Smooth muscle cell (in vitro differentiated cells): ENCODE results near the gene MSLN. TPM values are rescaled to one million over a fixed set of nuclear protein-coding genes. Genes with fewer than 3 reads are reported as not detected.
A peak's percentile ranks its signal among the peaks of the same experiment; 100 is the strongest.

Source experiments
- DNase-seq: peaks from one replicate; lab custom pipeline; 2025; ENCODE audit not compliant: unreplicated experiment; lab: John Stamatoyannopoulos, UW
- H2AFZ ChIP-seq: fragments of 200-600 bp; sonication (generic); 2 replicates; pipeline ENCODE4 v1.6.0; 2016; ENCODE audit warnings: antibody characterized with exemption, low read depth, mild to moderate bottlenecking
- H3F3A ChIP-seq: fragments of 200-600 bp; sonication (generic); 2 replicates; pipeline ENCODE4 v1.6.0; 2017; ENCODE audit warnings: antibody characterized with exemption, low read depth
- H3K27ac ChIP-seq: fragments of 200-600 bp; sonication (generic); 2 replicates; pipeline ENCODE4 v1.5.1; 2016; ENCODE audit warnings: low read depth, mild to moderate bottlenecking
- H3K27me3 ChIP-seq: fragments of 200-600 bp; sonication (generic); 2 replicates; pipeline ENCODE4 v1.6.1; 2016; ENCODE audit warnings: low read depth, mild to moderate bottlenecking
- H3K36me3 ChIP-seq: fragments of 200-600 bp; sonication (generic); 2 replicates; pipeline ENCODE4 v1.5.1; 2016; ENCODE audit warnings: low read depth
- H3K4me1 ChIP-seq: fragments of 200-600 bp; sonication (generic); 2 replicates; pipeline ENCODE4 v1.5.1; 2016; ENCODE audit warnings: low read depth
- H3K4me2 ChIP-seq: fragments of 200-600 bp; sonication (generic); 2 replicates; pipeline ENCODE4 v1.6.0; 2016; ENCODE audit warnings: mild to moderate bottlenecking
- H3K4me3 ChIP-seq: fragments of 200-600 bp; sonication (generic); 2 replicates; pipeline ENCODE4 v1.5.1; 2016; ENCODE audit warnings: mild to moderate bottlenecking
- H3K79me2 ChIP-seq: fragments of 200-600 bp; sonication (generic); 2 replicates; pipeline ENCODE4 v1.6.0; 2016; ENCODE audit warnings: low read depth, mild to moderate bottlenecking
- H3K9ac ChIP-seq: fragments of 200-600 bp; sonication (generic); 2 replicates; pipeline ENCODE4 v1.6.0; 2016; ENCODE audit warnings: low read depth
- H3K9me3 ChIP-seq: fragments of 200-600 bp; sonication (generic); replicated peaks from 2 replicates; pipeline ENCODE4 v1.5.1; 2016; ENCODE audit warnings: low read depth
- H4K20me1 ChIP-seq: fragments of 200-600 bp; sonication (generic); 2 replicates; pipeline ENCODE4 v1.6.0; 2016; ENCODE audit warnings: low read depth
- WGBS: methylation state at CpG from one replicate; pipeline ENCODE4 v1.1.7; 2016; ENCODE audit warnings: low lambda C conversion rate; 5-methylcytosine and 5-hydroxymethylcytosine counted together
- polyA plus RNA-seq: library from polyadenylated mRNA; unstranded; fragments of >200 nt; fragmentation: Nextera tagmentation; extraction: Ambion mirVana; gene quantifications from 2 replicates; pipeline ENCODE4 v1.2.1, GENCODE V29; 2016
- total RNA-seq: library from RNA; depleted of rRNA; stranded (reverse); fragments of >200 nt; gene quantifications from 2 replicates; pipeline ENCODE4 v1.2.3, GENCODE V29; 2014
- TF ChIP-seq, protein P1 (sequence below): fragments of 200-600 bp; sonication (generic); IDR thresholded peaks from 2 replicates; pipeline ENCODE4 v1.5.1; 2017; ENCODE audit warnings: borderline replicate concordance, mild to moderate bottlenecking, antibody characterized with exemption; ENCODE audit not compliant: insufficient read depth, poor library complexity, severe bottlenecking

The MSLN gene
- total and polyA plus RNA-seq, 2 experiments from 2014 or later: 0.26 to 3.7 TPM

DNA sequence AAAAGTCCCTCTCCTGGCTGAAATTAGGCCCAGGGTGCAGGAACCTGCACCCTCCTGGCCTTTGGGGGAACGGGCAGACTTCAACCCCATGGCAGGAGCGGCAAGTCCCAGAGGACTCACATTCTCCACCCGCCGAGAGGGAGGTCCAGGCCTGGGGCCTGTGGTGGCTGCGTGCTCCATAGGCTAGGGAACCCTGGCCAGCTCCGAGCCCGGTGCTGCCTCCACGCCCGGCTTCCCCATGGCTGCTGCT is 34.4 kb upstream of the MSLN start:
- Histone ChIP-seq H3K9ac (no peak overlapping the region), H3F3A (peaks cover 4% of the 10 kb centered on the region), H3K4me3 (no peak overlapping the region), H3K79me2 (no peaks in the 10 kb centered on the region), H4K20me1 (peaks cover 10% of the 10 kb centered on the region), H3K27me3 (no peaks in the 10 kb centered on the region), H3K4me1 (peaks cover 10% of the 10 kb centered on the region), H3K4me2 (no peak overlapping the region), H3K36me3 (no peaks in the 10 kb centered on the region), H3K9me3 (no peaks in the 10 kb centered on the region), H2AFZ (no peak overlapping the region), H3K27ac (no peak overlapping the region)
- TF ChIP-seq, protein P1, sequence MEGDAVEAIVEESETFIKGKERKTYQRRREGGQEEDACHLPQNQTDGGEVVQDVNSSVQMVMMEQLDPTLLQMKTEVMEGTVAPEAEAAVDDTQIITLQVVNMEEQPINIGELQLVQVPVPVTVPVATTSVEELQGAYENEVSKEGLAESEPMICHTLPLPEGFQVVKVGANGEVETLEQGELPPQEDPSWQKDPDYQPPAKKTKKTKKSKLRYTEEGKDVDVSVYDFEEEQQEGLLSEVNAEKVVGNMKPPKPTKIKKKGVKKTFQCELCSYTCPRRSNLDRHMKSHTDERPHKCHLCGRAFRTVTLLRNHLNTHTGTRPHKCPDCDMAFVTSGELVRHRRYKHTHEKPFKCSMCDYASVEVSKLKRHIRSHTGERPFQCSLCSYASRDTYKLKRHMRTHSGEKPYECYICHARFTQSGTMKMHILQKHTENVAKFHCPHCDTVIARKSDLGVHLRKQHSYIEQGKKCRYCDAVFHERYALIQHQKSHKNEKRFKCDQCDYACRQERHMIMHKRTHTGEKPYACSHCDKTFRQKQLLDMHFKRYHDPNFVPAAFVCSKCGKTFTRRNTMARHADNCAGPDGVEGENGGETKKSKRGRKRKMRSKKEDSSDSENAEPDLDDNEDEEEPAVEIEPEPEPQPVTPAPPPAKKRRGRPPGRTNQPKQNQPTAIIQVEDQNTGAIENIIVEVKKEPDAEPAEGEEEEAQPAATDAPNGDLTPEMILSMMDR: no peak
- 34% methylated on average over 9 of the region's 9 CpGs for WGBS
- no peak for DNase-seq

DNA sequence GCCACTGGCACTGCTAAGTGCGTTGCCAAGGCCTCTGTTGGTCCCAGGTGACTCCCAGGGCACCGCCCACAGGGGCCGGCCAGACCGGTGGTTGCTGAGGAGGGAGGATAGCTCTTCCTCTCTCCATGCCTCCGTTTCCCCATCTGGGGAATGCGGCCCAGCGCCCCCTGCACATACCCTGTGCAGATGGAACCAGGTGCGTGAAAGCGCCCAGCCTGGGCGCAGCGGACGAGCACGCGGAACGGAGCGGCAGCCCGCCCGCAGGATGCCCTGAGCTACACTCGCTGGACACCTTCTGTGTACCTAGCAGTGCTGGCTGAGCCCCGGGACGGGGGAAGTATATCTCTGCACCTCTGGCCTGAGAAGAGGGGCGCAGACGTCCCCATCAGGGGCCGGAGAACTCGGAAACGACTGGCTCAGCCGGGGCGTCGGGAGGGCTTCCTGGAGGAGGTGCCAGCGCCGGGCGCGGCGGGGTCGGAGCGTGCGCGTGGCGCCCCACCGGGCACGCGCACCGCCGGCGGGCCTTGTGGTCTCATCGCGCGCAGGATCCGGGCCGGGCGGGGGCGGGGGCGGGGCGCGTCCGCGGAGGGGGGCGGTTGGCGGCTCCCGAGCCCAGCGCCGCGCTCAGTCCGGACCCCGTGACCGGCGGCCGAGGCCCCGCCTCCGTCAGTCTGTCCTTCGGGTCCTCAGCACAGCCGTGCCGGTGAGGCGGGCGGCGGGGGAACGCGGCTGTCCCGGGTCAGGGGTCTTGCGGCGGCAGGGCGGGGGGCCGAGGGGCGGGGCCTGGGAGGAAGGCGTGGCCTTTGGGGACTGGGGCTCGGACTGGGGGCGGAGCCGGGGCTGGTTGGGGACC is 33.9 kb upstream of the MSLN start, which contains the start of the genes CCDC78 and HAGHL:
CCDC78 (minus strand) TSS at position 6 of the 853 bp plus-strand sequence. CDS start 76 bp downstream, outside the sequence.
HAGHL (plus strand) TSS at position 669 of the 853 bp plus-strand sequence. CDS start 404 bp downstream, outside the sequence.
- H3K9ac ChIP-seq: peak within 1 kb of the TSS; percentile 35

DNA sequence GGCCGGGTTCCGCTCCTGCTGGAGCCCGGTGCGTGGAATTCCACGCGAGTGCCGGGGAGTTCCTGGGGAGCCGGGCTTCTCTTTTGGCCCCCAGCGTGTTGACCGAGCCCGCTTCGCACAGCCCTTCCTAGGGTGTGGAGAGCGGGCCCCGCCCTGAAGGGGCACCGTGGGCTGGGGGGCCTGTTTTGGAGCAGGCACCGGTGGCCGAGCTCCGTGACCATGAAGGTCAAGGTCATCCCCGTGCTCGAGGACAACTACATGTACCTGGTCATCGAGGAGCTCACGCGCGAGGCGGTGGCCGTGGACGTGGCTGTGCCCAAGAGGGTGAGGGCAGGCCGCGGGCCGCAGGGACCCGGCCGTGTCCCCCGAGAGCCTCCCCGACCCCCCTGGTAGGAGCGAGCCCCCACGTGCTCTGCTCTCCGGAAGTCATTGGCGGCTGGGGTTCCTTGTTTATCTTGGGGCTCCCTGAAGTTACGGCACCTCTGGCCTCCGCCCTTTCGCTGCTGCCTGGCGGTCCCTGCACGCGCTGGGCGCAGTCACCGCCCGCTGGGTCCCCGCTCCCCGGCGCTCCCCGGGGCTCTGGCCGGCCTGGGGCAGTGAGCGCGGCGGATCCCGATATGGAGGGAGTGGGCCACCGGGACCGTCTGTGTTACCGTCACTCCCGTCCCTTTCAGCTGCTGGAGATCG is 33.1 kb upstream of the MSLN start:
- no peak for DNase-seq
- Histone ChIP-seq H3K4me2 (peak overlapping the region; percentile 99), H3K36me3 (no peaks in the 10 kb centered on the region), H3K27ac (no peak overlapping the region), H3K4me1 (peaks cover 10% of the 10 kb centered on the region), H3K27me3 (no peaks in the 10 kb centered on the region), H3K4me3 (peak overlapping the region; percentile 69), H3K9ac (peak overlapping the region; percentile 35), H3K79me2 (no peaks in the 10 kb centered on the region), H2AFZ (peak overlapping the region; percentile 30), H4K20me1 (no peaks in the 10 kb centered on the region), H3K9me3 (no peaks in the 10 kb centered on the region), H3F3A (peaks cover 4% of the 10 kb centered on the region)
- 3% methylated on average over 56 of the region's 61 CpGs for WGBS
- TF ChIP-seq, protein P1: no peak

More for the DNA sequence above, 33.9 kb upstream of the MSLN start, which contains the start of the genes CCDC78 and HAGHL:
- TF ChIP-seq, protein P1: no peak
- Histone ChIP-seq H3K79me2 (no peaks in the 10 kb centered on the region), H4K20me1 (peaks cover 7% of the 10 kb centered on the region), H3K27ac (no peak within 1 kb of the TSS), H3K9me3 (no peaks in the 10 kb centered on the region), H3K27me3 (no peaks in the 10 kb centered on the region), H3K36me3 (no peaks in the 10 kb centered on the region), H3K4me2 (peak within 1 kb of the TSS; percentile 99), H2AFZ (peak within 1 kb of the TSS; percentile 30), H3F3A (peaks cover 4% of the 10 kb centered on the region), H3K4me3 (peak within 1 kb of the TSS; percentile 69), H3K4me1 (peaks cover 10% of the 10 kb centered on the region)
- 5% methylated on average over 43 of the region's 88 CpGs for WGBS
- DNase-seq: peak; percentile 34
